Liver (tissue), 9 donors: ENCODE measurements around the gene REST. TPM values are rescaled to one million over a fixed set of nuclear protein-coding genes. Genes with fewer than 3 reads are reported as not detected.

Experiments used
- DNase-seq: peaks from one replicate; pipeline ENCODE4 v3.0.0-alpha.2; 2017; ENCODE audit warnings: low spot score
- H3K27ac ChIP-seq, 2 donors: one replicate each; pipeline ENCODE4 v1.7.0; 2013; ENCODE audit warnings: inconsistent platforms in 2 of 2, low read length in 2 of 2, control low read depth in 1 of 2, low read depth in 1 of 2, mild to moderate bottlenecking in 1 of 2
- H3K27me3 ChIP-seq, 4 donors: one replicate each; pipeline versions ENCODE4 v1.6.1 to v1.7.0; 2013; ENCODE audit warnings: low read length in 3 of 4, inconsistent platforms in 1 of 4, mild to moderate bottlenecking in 1 of 4, moderate library complexity in 1 of 4; ENCODE audit not compliant: control insufficient read depth in 4 of 4, insufficient read depth in 4 of 4
- H3K36me3 ChIP-seq, 4 donors: one replicate each; pipeline versions ENCODE4 v1.6.1 to v1.7.0; 2013; ENCODE audit warnings: low read length in 3 of 4, mild to moderate bottlenecking in 3 of 4, low read depth in 1 of 4, moderate library complexity in 1 of 4; ENCODE audit not compliant: control insufficient read depth in 4 of 4, insufficient read depth in 3 of 4
- H3K4me1 ChIP-seq, 4 donors: one replicate each; pipeline versions ENCODE4 v1.6.1 to v1.7.0; 2013; ENCODE audit warnings: low read length in 3 of 4, mild to moderate bottlenecking in 3 of 4, moderate library complexity in 1 of 4; ENCODE audit not compliant: control insufficient read depth in 4 of 4, insufficient read depth in 4 of 4
- H3K4me3 ChIP-seq, 3 donors: one replicate each; pipeline versions ENCODE4 v1.6.1 to v1.7.0; 2013; ENCODE audit warnings: low read length in 3 of 3, control low read depth in 1 of 3, low read depth in 1 of 3, mild to moderate bottlenecking in 1 of 3
- H3K9ac ChIP-seq, 2 donors: one replicate each; pipeline ENCODE4 v1.7.0; 2013; ENCODE audit warnings: low read length in 2 of 2, mild to moderate bottlenecking in 2 of 2, moderate library complexity in 2 of 2, control low read depth in 1 of 2, low read depth in 1 of 2
- H3K9me3 ChIP-seq, 4 donors: one replicate each; pipeline versions ENCODE4 v1.6.1 to v1.7.0; 2013; ENCODE audit warnings: low read length in 3 of 4; ENCODE audit not compliant: control insufficient read depth in 4 of 4
- EGR1 ChIP-seq, 2 donors: IDR thresholded peaks; 2 replicates each; pipeline ENCODE4 v1.6.1; 2016 to 2018; ENCODE audit warnings: antibody characterized with exemption in 2 of 2, low read depth in 2 of 2
- FOXA1 ChIP-seq: IDR thresholded peaks from 2 replicates; pipeline ENCODE4 v1.6.1; 2016; ENCODE audit warnings: antibody characterized with exemption
- FOXA2 ChIP-seq: IDR thresholded peaks from 2 replicates; pipeline ENCODE4 v1.6.1; 2016; ENCODE audit warnings: antibody characterized with exemption
- GABPA ChIP-seq, 2 donors: IDR thresholded peaks in 1 of 2; conservative IDR thresholded peaks in 1 of 2; 2 replicates each; pipeline ENCODE4 v1.6.1; 2016; ENCODE audit warnings: antibody characterized with exemption in 2 of 2, mild to moderate bottlenecking in 1 of 2, moderate library complexity in 1 of 2
- HNF4A ChIP-seq, 2 donors: conservative IDR thresholded peaks; 2 replicates each; pipeline ENCODE4 v1.6.1; 2016; ENCODE audit warnings: antibody characterized with exemption in 2 of 2, mild to moderate bottlenecking in 2 of 2
- HNF4G ChIP-seq: IDR thresholded peaks from 2 replicates; pipeline ENCODE4 v1.6.1; 2016; ENCODE audit warnings: antibody characterized with exemption
- JUND ChIP-seq, 2 donors: IDR thresholded peaks; 2 replicates each; pipeline ENCODE4 v1.6.1; 2016; ENCODE audit warnings: antibody characterized with exemption in 2 of 2
- NR2F2 ChIP-seq: IDR thresholded peaks from 2 replicates; pipeline ENCODE4 v1.6.1; 2016; ENCODE audit warnings: antibody characterized with exemption
- RAD21 ChIP-seq, 2 donors: IDR thresholded peaks; 2 replicates each; pipeline ENCODE4 v1.6.1; 2016; ENCODE audit warnings: antibody characterized with exemption in 2 of 2, mild to moderate bottlenecking in 2 of 2
- RXRA ChIP-seq, 2 donors: IDR thresholded peaks; 2 replicates each; pipeline ENCODE4 v1.6.1; 2017 to 2018; ENCODE audit warnings: antibody characterized with exemption in 2 of 2, mild to moderate bottlenecking in 1 of 2
- SP1 ChIP-seq: IDR thresholded peaks from 2 replicates; pipeline ENCODE4 v1.6.1; 2018; ENCODE audit warnings: antibody characterized with exemption, mild to moderate bottlenecking
- TAF1 ChIP-seq: conservative IDR thresholded peaks from 2 replicates; pipeline ENCODE4 v1.6.1; 2016; ENCODE audit warnings: antibody characterized with exemption, mild to moderate bottlenecking
- YY1 ChIP-seq: IDR thresholded peaks from 2 replicates; pipeline ENCODE4 v1.6.1; 2016; ENCODE audit warnings: antibody characterized with exemption, mild to moderate bottlenecking
- WGBS: extraction: QIAGEN DNeasy Blood & Tissue Kit; methylation state at CpG from one replicate; pipeline ENCODE4 v1.1.7; 2013; 5-methylcytosine and 5-hydroxymethylcytosine counted together
- polyA plus RNA-seq, 2 donors: library from polyadenylated mRNA; stranded (reverse) in 1 of 2; unstranded in 1 of 2; fragments of 200-250 nt in 1 of 2; fragments of >200 nt in 1 of 2; fragmentation: Nextera tagmentation in 1 of 2; extraction: Ambion mirVana in 1 of 2; gene quantifications; one replicate each; pipeline versions ENCODE4 v1.2.1 to v1.2.3, GENCODE V29; 2013 to 2015
- total RNA-seq, 2 donors: library from RNA; depleted of rRNA; stranded (reverse); fragments of >200 nt; gene quantifications; one replicate each; pipeline ENCODE4 v1.2.3, GENCODE V29; 2014
- TF ChIP-seq, protein P1 (sequence below): IDR thresholded peaks from 2 replicates; pipeline ENCODE4 v1.6.1; 2016; ENCODE audit warnings: antibody characterized with exemption, mild to moderate bottlenecking
- TF ChIP-seq, protein P2 (sequence below): IDR thresholded peaks from 2 replicates; pipeline ENCODE4 v1.6.1; 2016; ENCODE audit warnings: antibody characterized with exemption
- TF ChIP-seq, protein P3 (sequence below): fragments of 150-350 bp; IDR thresholded peaks from 2 replicates; pipeline ENCODE4 v1.5.1; 2017; ENCODE audit warnings: improper control_type of control experiment, low read depth, low read length; ENCODE audit not compliant: missing input control
- TF ChIP-seq, protein P4 (sequence below): IDR thresholded peaks from 2 replicates; pipeline ENCODE4 v1.6.1; 2016; ENCODE audit warnings: antibody characterized with exemption
- TF ChIP-seq, protein P5 (sequence below): IDR thresholded peaks from 2 replicates; pipeline ENCODE4 v1.6.1; 2016; ENCODE audit warnings: antibody characterized with exemption
- donor health status: healthy.
- donor health status: healthy.
- donor health status: healthy.
- donor health status: healthy.
- donor health status: healthy.

The REST gene
- total and polyA plus RNA-seq, 4 donors = 3.7 to 18.1 (median 12.4) TPM

DNA sequence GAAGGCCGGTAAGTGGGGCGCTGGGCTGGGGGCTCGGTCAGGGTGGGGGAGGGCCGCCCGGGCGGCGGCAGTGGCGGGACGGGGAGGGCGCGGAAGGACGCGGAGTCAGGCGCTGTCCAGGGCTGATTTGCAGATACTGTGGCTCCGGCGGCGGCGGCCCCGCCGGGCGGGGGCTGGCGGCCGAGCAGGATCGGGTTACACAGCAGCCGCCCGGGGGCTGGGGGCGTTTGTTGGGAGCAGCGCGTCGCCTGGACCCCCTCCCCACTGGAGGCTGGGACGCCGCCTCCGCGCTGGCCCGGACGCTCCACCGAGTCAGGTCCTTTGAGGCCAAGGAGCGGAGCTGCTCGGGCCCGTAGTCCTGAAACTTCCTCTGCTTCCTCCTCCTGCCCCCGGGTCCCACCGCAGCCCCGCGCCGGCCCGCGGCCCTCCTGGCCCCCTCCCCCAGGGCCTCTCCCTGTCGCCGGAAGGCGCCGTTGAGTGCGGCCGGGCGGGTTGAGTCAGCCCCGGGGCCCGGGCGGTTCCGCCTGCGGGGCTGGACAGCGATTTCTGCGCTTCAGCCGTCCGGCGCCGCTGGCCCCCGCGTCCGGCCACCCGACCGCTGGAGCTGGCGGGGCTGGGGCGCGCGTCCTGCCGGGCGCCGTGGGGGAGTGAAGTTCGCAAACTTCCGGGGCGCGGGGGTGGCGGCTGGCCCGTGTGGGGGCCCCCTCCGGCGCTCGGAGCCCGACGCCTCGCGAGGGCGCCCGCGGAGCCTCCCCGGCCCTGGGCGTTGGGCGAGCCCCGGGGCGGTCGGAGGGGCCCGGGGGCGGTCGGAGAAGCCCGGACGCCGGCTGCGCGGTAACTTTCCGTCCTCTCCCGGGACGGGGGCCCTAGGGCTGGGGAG, 746 bp downstream of the REST start:
- H3K27me3 ChIP-seq = no peaks in the 10 kb centered on the region
- peak; percentile 68 for DNase-seq
- H3K9ac ChIP-seq = no peak overlapping the region
- H3K4me1 ChIP-seq = peaks cover 0 to 21% (median 8%) of the 10 kb centered on the region in 4 donors
- H3K27ac ChIP-seq = peak overlapping the region; percentile 78 to 90
- TF ChIP-seq, protein P1, sequence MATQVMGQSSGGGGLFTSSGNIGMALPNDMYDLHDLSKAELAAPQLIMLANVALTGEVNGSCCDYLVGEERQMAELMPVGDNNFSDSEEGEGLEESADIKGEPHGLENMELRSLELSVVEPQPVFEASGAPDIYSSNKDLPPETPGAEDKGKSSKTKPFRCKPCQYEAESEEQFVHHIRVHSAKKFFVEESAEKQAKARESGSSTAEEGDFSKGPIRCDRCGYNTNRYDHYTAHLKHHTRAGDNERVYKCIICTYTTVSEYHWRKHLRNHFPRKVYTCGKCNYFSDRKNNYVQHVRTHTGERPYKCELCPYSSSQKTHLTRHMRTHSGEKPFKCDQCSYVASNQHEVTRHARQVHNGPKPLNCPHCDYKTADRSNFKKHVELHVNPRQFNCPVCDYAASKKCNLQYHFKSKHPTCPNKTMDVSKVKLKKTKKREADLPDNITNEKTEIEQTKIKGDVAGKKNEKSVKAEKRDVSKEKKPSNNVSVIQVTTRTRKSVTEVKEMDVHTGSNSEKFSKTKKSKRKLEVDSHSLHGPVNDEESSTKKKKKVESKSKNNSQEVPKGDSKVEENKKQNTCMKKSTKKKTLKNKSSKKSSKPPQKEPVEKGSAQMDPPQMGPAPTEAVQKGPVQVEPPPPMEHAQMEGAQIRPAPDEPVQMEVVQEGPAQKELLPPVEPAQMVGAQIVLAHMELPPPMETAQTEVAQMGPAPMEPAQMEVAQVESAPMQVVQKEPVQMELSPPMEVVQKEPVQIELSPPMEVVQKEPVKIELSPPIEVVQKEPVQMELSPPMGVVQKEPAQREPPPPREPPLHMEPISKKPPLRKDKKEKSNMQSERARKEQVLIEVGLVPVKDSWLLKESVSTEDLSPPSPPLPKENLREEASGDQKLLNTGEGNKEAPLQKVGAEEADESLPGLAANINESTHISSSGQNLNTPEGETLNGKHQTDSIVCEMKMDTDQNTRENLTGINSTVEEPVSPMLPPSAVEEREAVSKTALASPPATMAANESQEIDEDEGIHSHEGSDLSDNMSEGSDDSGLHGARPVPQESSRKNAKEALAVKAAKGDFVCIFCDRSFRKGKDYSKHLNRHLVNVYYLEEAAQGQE = peak; percentile 91
- TF ChIP-seq FOXA2 = no peak
- no peaks in the 10 kb centered on the region for H3K9me3 ChIP-seq
- peak overlapping the region; percentile 80 to 99 (median 89) for H3K4me3 ChIP-seq
- H3K36me3 ChIP-seq = peaks cover 0 to 3% (median 0%) of the 10 kb centered on the region in 4 donors
- under 1% methylated on average over 110 of the region's 110 CpGs for WGBS

DNA sequence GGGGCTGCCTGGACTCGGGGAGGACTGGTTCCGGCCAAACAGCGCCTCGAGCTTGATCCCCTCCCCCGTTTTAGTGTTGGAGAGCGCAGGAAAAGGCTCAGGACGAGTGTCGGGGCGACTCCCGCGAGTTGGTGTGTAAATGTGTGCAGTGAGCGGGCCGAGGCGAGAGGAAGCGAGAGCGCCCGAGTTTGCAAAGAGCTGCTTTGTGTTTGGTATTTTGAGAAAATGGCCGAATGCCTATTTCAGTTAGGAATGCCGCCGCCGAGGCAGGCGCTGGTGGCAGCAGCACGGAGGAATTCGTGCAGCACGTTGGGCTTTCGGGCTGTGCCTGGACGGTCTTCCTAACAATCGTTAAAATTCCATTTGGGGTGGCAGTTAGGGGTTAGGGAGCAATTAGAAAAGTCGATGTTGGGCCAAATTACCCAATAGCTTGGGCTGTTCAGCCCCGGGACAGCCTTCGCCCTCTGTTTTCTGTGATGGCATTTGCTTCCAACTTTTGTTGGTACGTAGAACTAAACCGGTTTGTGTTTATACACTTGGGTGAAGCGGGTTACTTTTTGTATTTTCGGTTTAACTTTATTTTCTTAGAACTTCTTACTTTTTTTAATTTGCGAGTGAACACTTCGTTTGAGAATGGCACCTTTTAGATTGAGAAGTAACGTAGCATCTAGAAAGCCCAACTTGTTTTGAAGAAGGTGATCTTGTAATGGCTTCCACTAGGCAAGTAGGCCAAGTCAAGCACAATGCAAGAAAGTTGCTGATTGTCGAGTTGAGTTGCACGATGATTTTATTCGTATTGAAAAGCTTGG, 1.6 kb downstream of the REST start:
- H3K9me3 ChIP-seq = no peaks in the 10 kb centered on the region
- H3K4me1 ChIP-seq = peaks cover 0 to 21% (median 8%) of the 10 kb centered on the region in 4 donors
- peak overlapping the region; percentile 80 to 99 (median 89) for H3K4me3 ChIP-seq
- TF ChIP-seq, protein P2, sequence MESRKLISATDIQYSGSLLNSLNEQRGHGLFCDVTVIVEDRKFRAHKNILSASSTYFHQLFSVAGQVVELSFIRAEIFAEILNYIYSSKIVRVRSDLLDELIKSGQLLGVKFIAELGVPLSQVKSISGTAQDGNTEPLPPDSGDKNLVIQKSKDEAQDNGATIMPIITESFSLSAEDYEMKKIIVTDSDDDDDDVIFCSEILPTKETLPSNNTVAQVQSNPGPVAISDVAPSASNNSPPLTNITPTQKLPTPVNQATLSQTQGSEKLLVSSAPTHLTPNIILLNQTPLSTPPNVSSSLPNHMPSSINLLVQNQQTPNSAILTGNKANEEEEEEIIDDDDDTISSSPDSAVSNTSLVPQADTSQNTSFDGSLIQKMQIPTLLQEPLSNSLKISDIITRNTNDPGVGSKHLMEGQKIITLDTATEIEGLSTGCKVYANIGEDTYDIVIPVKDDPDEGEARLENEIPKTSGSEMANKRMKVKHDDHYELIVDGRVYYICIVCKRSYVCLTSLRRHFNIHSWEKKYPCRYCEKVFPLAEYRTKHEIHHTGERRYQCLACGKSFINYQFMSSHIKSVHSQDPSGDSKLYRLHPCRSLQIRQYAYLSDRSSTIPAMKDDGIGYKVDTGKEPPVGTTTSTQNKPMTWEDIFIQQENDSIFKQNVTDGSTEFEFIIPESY = no peak
- TF ChIP-seq HNF4G = no peak
- TF ChIP-seq GABPA (IDR thresholded peaks at IDR 0.05 in 1 of 2, conservative IDR thresholded peaks at IDR 0.05 in 1 of 2) = no peak
- TF ChIP-seq, protein P1 = peak; percentile 45
- TF ChIP-seq RXRA (IDR thresholded peaks at IDR 0.05) = no peak
- peak; percentile 10 for TF ChIP-seq SP1
- TF ChIP-seq YY1 = peak; percentile 87
- TF ChIP-seq, protein P3, sequence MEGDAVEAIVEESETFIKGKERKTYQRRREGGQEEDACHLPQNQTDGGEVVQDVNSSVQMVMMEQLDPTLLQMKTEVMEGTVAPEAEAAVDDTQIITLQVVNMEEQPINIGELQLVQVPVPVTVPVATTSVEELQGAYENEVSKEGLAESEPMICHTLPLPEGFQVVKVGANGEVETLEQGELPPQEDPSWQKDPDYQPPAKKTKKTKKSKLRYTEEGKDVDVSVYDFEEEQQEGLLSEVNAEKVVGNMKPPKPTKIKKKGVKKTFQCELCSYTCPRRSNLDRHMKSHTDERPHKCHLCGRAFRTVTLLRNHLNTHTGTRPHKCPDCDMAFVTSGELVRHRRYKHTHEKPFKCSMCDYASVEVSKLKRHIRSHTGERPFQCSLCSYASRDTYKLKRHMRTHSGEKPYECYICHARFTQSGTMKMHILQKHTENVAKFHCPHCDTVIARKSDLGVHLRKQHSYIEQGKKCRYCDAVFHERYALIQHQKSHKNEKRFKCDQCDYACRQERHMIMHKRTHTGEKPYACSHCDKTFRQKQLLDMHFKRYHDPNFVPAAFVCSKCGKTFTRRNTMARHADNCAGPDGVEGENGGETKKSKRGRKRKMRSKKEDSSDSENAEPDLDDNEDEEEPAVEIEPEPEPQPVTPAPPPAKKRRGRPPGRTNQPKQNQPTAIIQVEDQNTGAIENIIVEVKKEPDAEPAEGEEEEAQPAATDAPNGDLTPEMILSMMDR = no peak
- no peak for TF ChIP-seq TAF1
- TF ChIP-seq, protein P4, sequence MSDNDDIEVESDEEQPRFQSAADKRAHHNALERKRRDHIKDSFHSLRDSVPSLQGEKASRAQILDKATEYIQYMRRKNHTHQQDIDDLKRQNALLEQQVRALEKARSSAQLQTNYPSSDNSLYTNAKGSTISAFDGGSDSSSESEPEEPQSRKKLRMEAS = peak; percentile 18
- TF ChIP-seq NR2F2 = no peak
- TF ChIP-seq RAD21 (IDR thresholded peaks at IDR 0.05) = peak in 1 of 2 donors; percentile 2
- no peak for TF ChIP-seq FOXA2
- TF ChIP-seq, protein P5, sequence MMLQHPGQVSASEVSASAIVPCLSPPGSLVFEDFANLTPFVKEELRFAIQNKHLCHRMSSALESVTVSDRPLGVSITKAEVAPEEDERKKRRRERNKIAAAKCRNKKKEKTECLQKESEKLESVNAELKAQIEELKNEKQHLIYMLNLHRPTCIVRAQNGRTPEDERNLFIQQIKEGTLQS = no peak
- no peak for TF ChIP-seq FOXA1
- no peak for TF ChIP-seq EGR1 (IDR thresholded peaks at IDR 0.05; ENCODE audit: low read depth in 2 of 2)
- TF ChIP-seq JUND (IDR thresholded peaks at IDR 0.05) = no peak
- TF ChIP-seq HNF4A (conservative IDR thresholded peaks at IDR 0.05) = peak in 1 of 2 donors; percentile 15
- no peaks in the 10 kb centered on the region for H3K27me3 ChIP-seq
- peaks cover 0 to 3% (median 0%) of the 10 kb centered on the region in 4 donors for H3K36me3 ChIP-seq
- peak overlapping the region; percentile 78 to 90 for H3K27ac ChIP-seq
- DNase-seq = peak; percentile 62
- H3K9ac ChIP-seq = peak overlapping the region; percentile 15 to 56
- WGBS = 2% methylated on average over 41 of the region's 41 CpGs
